Peyer's patch (tissue), 4 donors: ENCODE results near the gene OLIG3. TPM values are rescaled to one million over a fixed set of nuclear protein-coding genes. Genes with fewer than 3 reads are reported as not detected.

Experiments
- DNase-seq, 3 donors: peaks; one replicate each; pipeline ENCODE4 v3.0.0-alpha.2; 2017 to 2019
- H3K27ac ChIP-seq, 4 donors: fragments of 200-600 bp; sonication (generic); one replicate each; pipeline ENCODE4 v1.5.1; 2016 to 2019
- H3K27me3 ChIP-seq, 2 donors: fragments of 200-600 bp; sonication (generic); one replicate each; pipeline ENCODE4 v1.5.1; 2019
- H3K36me3 ChIP-seq, 3 donors: fragments of 200-600 bp; sonication (generic); one replicate each; pipeline ENCODE4 v1.5.1; 2016 to 2019
- H3K4me1 ChIP-seq, 4 donors: fragments of 200-600 bp; sonication (generic); one replicate each; pipeline ENCODE4 v1.5.1; 2016 to 2019
- H3K4me3 ChIP-seq, 4 donors: fragments of 200-600 bp; sonication (generic); 1 replicate in 3 of 4; 2 replicates in 1 of 4; pipeline ENCODE4 v1.5.1; 2016 to 2019; ENCODE audit warnings: mild to moderate bottlenecking in 1 of 4
- H3K9me3 ChIP-seq, 4 donors: fragments of 200-600 bp; sonication (generic); one replicate each; pipeline ENCODE4 v1.5.1; 2016 to 2019; ENCODE audit warnings: mild to moderate bottlenecking in 1 of 4
- POLR2A ChIP-seq, 2 donors: fragments of 450-650 bp; IDR thresholded peaks; one replicate each; pipeline ENCODE4 v1.5.1; 2017; ENCODE audit warnings: antibody characterized with exemption in 2 of 2, mild to moderate bottlenecking in 2 of 2, moderate library complexity in 2 of 2
- total RNA-seq, 4 donors: library from RNA; depleted of rRNA; stranded (reverse); fragments of >200 nt; gene quantifications; one replicate each; pipeline ENCODE4 v1.1.0, GENCODE V29; 2016
- TF ChIP-seq, protein P1 (sequence below), 6 experiments: fragments of 450-650 bp in 4 of 6; fragments of 200-600 bp in 2 of 6; sonication (generic) in 1 of 6; IDR thresholded peaks; one replicate each; pipeline ENCODE4 v1.5.1; 2017 to 2019; ENCODE audit warnings: antibody characterized with exemption in 6 of 6, mild to moderate bottlenecking in 3 of 6, moderate library complexity in 1 of 6

Gene OLIG3
- total RNA-seq, 4 donors from 2014 or later, result not detected

DNA sequence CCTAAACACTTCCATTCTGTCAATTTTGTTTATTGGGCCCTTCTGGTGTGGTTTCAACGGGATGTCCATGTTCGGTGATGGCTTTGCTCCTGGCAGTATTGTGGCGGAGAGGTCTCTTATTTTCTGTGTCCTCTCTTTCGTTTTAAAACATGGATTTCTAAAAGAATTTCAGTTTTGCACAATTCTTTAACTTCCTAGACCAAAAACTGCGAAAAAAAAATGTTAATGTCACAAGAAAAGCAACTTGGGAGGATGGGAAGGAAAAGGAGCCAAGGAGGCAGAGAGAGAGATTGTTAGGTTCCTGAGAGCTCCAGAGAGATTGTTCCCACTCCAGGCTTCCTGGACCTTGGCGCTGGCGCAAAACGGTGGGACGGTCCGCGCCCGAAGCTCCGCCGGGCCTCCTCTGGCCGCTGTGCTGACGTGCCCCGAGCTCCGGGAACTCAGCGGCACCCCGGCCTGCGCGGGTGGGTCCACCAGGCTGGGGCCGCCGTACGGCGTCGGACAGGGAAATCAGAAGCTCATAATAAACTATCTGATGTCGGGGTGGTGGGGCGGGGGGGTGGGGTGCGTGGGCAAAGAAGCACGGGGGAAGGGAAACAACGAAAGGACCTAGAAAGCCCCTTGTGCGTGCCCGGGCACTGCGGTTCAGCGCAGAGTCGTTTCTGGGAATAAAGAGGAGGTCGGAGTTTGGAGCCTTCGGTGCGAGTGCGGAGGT is 951 bp upstream of the OLIG3 start:
- Histone ChIP-seq H3K9me3 (no peaks in the 10 kb centered on the region), H3K27me3 (peaks cover 3 to 75% of the 10 kb centered on the region in 2 donors), H3K36me3 (no peaks in the 10 kb centered on the region), H3K27ac (no peak overlapping the region), H3K4me1 (peaks cover 0 to 42% (median 12%) of the 10 kb centered on the region in 4 donors), H3K4me3 (no peak overlapping the region)
- no peak for TF ChIP-seq POLR2A (IDR thresholded peaks at IDR 0.05)
- TF ChIP-seq, protein P1, sequence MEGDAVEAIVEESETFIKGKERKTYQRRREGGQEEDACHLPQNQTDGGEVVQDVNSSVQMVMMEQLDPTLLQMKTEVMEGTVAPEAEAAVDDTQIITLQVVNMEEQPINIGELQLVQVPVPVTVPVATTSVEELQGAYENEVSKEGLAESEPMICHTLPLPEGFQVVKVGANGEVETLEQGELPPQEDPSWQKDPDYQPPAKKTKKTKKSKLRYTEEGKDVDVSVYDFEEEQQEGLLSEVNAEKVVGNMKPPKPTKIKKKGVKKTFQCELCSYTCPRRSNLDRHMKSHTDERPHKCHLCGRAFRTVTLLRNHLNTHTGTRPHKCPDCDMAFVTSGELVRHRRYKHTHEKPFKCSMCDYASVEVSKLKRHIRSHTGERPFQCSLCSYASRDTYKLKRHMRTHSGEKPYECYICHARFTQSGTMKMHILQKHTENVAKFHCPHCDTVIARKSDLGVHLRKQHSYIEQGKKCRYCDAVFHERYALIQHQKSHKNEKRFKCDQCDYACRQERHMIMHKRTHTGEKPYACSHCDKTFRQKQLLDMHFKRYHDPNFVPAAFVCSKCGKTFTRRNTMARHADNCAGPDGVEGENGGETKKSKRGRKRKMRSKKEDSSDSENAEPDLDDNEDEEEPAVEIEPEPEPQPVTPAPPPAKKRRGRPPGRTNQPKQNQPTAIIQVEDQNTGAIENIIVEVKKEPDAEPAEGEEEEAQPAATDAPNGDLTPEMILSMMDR (IDR thresholded peaks at IDR 0.05), result no peak
- no peak for DNase-seq

DNA sequence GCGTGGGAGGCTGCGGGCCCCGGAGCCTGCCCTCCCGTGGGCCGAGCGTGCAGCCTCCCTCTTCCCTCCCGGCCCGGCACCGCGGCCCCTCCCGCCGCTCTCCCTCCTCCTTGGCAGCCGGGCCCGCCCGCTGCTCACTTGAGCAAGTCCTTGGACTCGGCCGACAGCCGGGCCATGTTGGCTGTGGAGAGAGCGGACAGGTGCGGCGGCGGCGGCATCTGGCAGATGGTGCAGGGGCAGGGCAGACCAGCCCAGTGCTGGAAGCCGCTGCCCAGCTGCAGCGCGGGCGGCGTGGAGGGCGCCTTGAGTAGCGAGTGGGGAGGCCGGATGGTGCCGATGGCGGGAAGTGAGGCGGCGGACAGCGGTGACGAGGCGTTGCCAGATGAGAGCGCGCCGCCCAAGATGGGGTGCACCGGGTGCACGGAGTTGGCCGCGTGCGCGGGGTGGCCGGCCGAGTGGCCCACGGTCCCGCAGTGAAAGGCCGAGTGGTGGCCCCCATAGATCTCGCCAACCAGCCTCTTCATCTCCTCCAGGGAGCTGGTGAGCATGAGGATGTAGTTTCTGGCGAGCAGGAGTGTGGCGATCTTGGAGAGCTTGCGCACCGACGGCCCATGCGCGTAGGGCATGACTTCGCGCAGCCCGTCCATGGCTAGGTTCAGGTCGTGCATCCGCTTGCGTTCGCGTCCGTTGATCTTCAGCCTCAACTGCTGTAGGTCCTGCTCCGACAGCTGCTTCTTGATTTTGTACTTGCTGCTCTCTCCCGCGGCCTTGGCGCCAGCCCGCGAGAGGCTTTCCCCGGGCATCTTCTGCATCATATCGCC is 766 bp downstream of the OLIG3 start:
- H3K4me3 ChIP-seq, result peak overlapping the region in 2 of 4 donors; percentile 8 to 12
- no peak for TF ChIP-seq POLR2A (IDR thresholded peaks at IDR 0.05)
- TF ChIP-seq, protein P1 (IDR thresholded peaks at IDR 0.05), result no peak
- H3K9me3 ChIP-seq, result no peaks in the 10 kb centered on the region
- H3K36me3 ChIP-seq, result no peaks in the 10 kb centered on the region
- no peak overlapping the region for H3K27ac ChIP-seq
- H3K27me3 ChIP-seq, result peaks cover 3 to 91% of the 10 kb centered on the region in 2 donors
- H3K4me1 ChIP-seq, result peaks cover 0 to 50% (median 14%) of the 10 kb centered on the region in 4 donors
- DNase-seq, result peak in 2 of 3 donors; percentile 56 to 72

DNA sequence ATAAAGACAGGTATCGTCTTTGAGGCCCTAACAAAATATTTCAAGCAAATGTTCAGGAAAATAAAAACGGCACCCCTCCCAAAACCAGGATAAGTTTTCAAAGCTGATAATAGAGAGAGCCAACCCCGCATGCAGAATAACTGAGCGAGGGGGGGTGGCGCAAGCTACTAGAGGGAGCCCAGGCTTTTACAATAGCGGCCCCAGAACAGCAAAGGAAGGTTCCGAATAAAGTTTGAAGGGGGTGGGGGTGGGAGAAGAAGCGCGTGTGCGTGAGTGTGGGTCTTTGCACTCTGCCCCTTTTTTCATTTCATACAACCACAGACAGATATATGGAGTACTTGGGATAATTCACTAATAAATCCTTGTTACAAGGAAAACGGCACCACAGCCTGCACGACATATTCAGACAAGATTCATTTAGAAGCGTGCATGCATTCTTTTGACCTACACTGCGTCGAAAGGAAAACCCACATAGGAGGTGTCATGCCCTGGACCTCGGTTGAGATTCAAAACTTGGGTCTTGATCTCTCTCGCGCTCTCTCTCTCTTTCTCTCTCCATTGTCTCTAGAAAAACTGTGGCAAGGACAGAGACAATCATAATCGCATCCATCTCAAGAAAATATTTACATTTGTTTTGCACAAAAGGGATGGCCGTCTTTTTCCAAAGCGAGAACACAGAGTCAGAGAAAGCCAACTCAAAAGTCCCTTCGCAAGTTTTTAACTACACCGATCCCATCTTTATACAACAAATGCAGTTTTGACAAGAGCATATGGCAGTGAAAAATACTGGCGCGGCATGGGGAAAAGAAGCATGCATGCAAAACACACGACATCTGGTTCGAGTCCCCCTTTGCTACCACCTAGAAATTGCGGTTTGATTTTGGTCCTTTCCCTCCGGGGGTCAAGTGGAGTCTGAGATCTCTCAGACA is 1.6 kb downstream of the OLIG3 start:
- no peak for TF ChIP-seq POLR2A (IDR thresholded peaks at IDR 0.05)
- TF ChIP-seq, protein P1 (IDR thresholded peaks at IDR 0.05), result no peak
- Histone ChIP-seq H3K4me1 (peaks cover 0 to 49% (median 15%) of the 10 kb centered on the region in 4 donors), H3K36me3 (no peaks in the 10 kb centered on the region), H3K9me3 (no peaks in the 10 kb centered on the region), H3K27me3 (peaks cover 3 to 92% of the 10 kb centered on the region in 2 donors), H3K27ac (no peak overlapping the region), H3K4me3 (no peak overlapping the region)
- no peak for DNase-seq

DNA sequence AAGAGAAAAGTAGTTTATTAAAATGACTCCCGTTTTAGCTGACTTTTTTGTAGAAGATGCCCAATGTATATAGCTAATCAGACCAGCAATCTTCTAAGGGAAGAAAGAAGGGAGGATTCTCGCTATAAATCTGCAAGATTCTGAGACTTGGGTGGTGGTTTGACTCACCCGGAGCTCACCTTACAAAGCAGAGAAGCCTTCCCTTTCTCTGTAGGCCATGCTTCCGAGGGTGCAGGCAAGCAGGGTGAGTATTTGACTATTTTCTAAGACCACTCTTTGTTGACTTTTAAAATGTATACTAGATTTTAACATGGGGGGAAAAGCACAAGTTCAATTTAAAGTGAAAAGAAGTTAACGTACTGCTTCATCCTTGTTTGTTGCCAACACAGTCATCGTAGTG is 2.7 kb downstream of the OLIG3 start:
- TF ChIP-seq, protein P1 (IDR thresholded peaks at IDR 0.05), result no peak
- TF ChIP-seq POLR2A (IDR thresholded peaks at IDR 0.05), result no peak
- no peak for DNase-seq
- H3K4me1 ChIP-seq, result peaks cover 0 to 41% (median 13%) of the 10 kb centered on the region in 4 donors

DNA sequence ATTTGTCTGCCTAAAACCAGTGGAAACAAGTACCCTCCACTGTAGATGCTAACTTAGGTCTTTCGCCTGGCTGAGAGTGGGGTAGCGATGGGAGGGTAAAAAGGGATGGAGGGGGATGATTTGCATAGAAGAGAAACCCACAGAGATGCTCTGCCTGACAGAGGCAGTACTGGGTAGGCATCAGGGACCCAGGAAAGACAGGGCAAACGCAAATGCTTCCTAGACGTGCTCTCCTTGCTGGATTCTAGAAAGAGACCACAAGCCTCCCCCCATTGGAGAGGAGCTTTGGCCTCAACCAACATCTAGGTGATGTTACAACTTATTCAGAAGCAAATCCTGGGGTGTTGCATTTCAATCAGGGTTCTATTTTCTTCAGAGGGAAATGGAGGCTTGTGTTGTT is 3.2 kb downstream of the OLIG3 start:
- H3K27me3 ChIP-seq, result peaks cover 3 to 85% of the 10 kb centered on the region in 2 donors
- TF ChIP-seq POLR2A (IDR thresholded peaks at IDR 0.05), result no peak
- TF ChIP-seq, protein P1 (IDR thresholded peaks at IDR 0.05), result no peak
- DNase-seq, result no peak
- H3K4me1 ChIP-seq, result peaks cover 0 to 41% (median 13%) of the 10 kb centered on the region in 4 donors
- H3K36me3 ChIP-seq, result no peaks in the 10 kb centered on the region
- no peaks in the 10 kb centered on the region for H3K9me3 ChIP-seq
- no peak overlapping the region for H3K4me3 ChIP-seq
- no peak overlapping the region for H3K27ac ChIP-seq

More for the DNA sequence above, 2.7 kb downstream of the OLIG3 start:
- Histone ChIP-seq H3K27ac (no peak overlapping the region), H3K27me3 (peaks cover 3 to 90% of the 10 kb centered on the region in 2 donors), H3K9me3 (no peaks in the 10 kb centered on the region), H3K36me3 (no peaks in the 10 kb centered on the region), H3K4me3 (no peak overlapping the region)
